Gastroesophageal sphincter (tissue), 4 donors: ENCODE measurements around the gene CYSRT1. TPM values are rescaled to one million over a fixed set of nuclear protein-coding genes. Genes with fewer than 3 reads are reported as not detected.

Source experiments
- ATAC-seq: fragments of 150-250 bp; one replicate; pipeline ENCODE4 v1.9.1; 2016; ENCODE audit warnings: mild to moderate bottlenecking, moderate library complexity
- H3K27ac ChIP-seq, 4 donors: fragments of 200-600 bp; sonication (generic) in 3 of 4; 1 replicate in 3 of 4; 2 replicates in 1 of 4; pipeline ENCODE4 v1.5.1; 2016 to 2019
- H3K27me3 ChIP-seq: fragments of 200-600 bp; sonication (generic); one replicate; pipeline ENCODE4 v1.5.1; 2019
- H3K36me3 ChIP-seq, 2 donors: fragments of 200-600 bp; sonication (generic); one replicate each; pipeline ENCODE4 v1.5.1; 2019; ENCODE audit warnings: control low read depth in 1 of 2
- H3K4me1 ChIP-seq, 3 donors: fragments of 200-600 bp; sonication (generic); 1 replicate in 2 of 3; 2 replicates in 1 of 3; pipeline ENCODE4 v1.5.1; 2016 to 2019; ENCODE audit warnings: control low read depth in 2 of 3
- H3K4me3 ChIP-seq, 2 donors: fragments of 200-600 bp; sonication (generic); one replicate each; pipeline ENCODE4 v1.5.1; 2019; ENCODE audit warnings: mild to moderate bottlenecking in 1 of 2, moderate library complexity in 1 of 2
- H3K9me3 ChIP-seq, 3 donors: fragments of 200-600 bp; sonication (generic); one replicate each; pipeline ENCODE4 v1.5.1; 2017 to 2019; ENCODE audit warnings: control low read depth in 2 of 3
- EP300 ChIP-seq: sonication (generic); formaldehyde crosslinking; IDR thresholded peaks from one replicate; pipeline ENCODE4 v1.6.1; 2017; ENCODE audit warnings: antibody characterized with exemption, mild to moderate bottlenecking
- POLR2A ChIP-seq, 2 donors: fragments of 450-650 bp; IDR thresholded peaks; one replicate each; pipeline ENCODE4 v1.6.1; 2017; ENCODE audit warnings: antibody characterized with exemption in 2 of 2, mild to moderate bottlenecking in 2 of 2, moderate library complexity in 1 of 2
- POLR2AphosphoS5 ChIP-seq: sonication (generic); formaldehyde crosslinking; IDR thresholded peaks from one replicate; pipeline ENCODE4 v1.6.1; 2017; ENCODE audit warnings: antibody characterized with exemption
- WGBS, 2 donors: methylation state at CpG; one replicate each; pipeline ENCODE4 v1.1.5; 2018; ENCODE audit warnings: low coverage in 1 of 2; 5-methylcytosine and 5-hydroxymethylcytosine counted together
- total RNA-seq, 4 donors: library from RNA; depleted of rRNA; stranded (reverse); fragments of >200 nt; gene quantifications; one replicate each; pipeline ENCODE4 v1.1.0, GENCODE V29; 2016
- TF ChIP-seq, protein P1 (sequence below), 4 experiments: fragments of 200-600 bp in 2 of 4; fragments of 450-650 bp in 2 of 4; sonication (generic) in 1 of 4; IDR thresholded peaks; one replicate each; pipeline ENCODE4 v1.5.1; 2017 to 2019; ENCODE audit warnings: antibody characterized with exemption in 4 of 4, mild to moderate bottlenecking in 2 of 4, moderate library complexity in 2 of 4

CYSRT1 gene
- total RNA-seq, 4 donors from 2014 or later: 1.1 to 5.8 TPM; not detected in 2

DNA sequence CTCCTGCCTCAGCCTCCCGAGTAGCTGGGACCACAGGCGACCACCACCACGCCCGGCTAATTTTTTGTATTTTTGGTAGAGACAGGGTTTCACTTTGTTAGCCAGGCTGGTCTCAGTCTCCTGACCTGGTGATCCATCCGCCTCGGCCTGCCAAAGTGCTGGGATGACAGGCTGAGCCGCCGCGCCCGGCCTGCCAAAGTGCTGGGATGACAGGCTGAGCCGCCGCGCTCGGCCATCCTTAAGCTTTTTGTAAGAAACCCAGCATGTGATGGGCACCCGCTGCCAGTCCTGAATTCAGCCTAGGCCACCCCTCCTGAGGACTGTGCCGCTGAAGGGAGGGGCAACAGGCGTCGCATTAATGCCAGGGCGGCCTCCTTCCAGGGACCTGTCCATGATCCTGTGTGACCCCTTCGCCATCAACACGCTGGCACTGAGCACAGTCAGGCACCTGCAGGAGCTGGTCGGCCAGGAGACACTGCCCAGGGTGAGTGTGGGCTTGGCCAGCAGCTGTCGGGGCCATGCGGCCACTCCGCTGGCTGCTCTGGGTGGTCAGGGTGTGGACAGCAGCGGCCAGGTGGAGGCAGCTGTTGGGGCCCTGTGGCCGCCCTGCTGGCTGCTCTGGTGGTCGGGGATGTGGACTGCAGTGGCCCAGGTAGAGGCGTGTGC, 40.7 kb downstream of the CYSRT1 start:
- Histone ChIP-seq H3K9me3 (no peaks in the 10 kb centered on the region), H3K4me3 (no peak overlapping the region), H3K27ac (no peak overlapping the region), H3K27me3 (no peaks in the 10 kb centered on the region), H3K36me3 (peaks cover 0 to 73% of the 10 kb centered on the region in 2 donors), H3K4me1 (peaks cover 0 to 35% (median 12%) of the 10 kb centered on the region in 3 donors)
- TF ChIP-seq POLR2AphosphoS5 (no peak), POLR2A (IDR thresholded peaks at IDR 0.05) (no peak)
- TF ChIP-seq, protein P1, sequence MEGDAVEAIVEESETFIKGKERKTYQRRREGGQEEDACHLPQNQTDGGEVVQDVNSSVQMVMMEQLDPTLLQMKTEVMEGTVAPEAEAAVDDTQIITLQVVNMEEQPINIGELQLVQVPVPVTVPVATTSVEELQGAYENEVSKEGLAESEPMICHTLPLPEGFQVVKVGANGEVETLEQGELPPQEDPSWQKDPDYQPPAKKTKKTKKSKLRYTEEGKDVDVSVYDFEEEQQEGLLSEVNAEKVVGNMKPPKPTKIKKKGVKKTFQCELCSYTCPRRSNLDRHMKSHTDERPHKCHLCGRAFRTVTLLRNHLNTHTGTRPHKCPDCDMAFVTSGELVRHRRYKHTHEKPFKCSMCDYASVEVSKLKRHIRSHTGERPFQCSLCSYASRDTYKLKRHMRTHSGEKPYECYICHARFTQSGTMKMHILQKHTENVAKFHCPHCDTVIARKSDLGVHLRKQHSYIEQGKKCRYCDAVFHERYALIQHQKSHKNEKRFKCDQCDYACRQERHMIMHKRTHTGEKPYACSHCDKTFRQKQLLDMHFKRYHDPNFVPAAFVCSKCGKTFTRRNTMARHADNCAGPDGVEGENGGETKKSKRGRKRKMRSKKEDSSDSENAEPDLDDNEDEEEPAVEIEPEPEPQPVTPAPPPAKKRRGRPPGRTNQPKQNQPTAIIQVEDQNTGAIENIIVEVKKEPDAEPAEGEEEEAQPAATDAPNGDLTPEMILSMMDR (IDR thresholded peaks at IDR 0.05): no peak
- no peak for ATAC-seq
- WGBS, 2 donors: no CpG with 5 or more reads among the region's 29 CpGs

DNA sequence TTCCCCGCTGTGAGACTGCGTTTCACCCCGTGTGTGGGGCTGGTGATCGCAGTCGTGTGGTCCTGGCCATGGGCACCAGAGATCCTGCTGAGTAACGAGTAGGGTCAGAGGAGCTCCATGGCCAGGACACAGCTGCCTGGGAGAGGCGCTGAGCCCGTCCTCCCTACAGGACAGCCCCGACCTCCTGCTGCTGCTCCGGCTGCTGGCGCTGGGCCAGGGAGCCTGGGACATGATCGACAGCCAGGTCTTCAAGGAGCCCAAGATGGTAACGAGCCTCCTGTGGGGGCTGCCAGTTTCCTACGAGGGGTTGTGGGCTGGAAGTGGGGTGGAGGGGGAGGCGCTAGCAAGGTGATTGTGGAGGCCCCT, 41.2 kb downstream of the CYSRT1 start:
- WGBS, 2 donors: 40% methylated on average over 1 of the region's 15 CpGs; no CpG with 5 or more reads in 1 of the 2 donors
- H3K27me3 ChIP-seq: no peaks in the 10 kb centered on the region
- no peak for TF ChIP-seq POLR2AphosphoS5
- TF ChIP-seq, protein P1 (IDR thresholded peaks at IDR 0.05): no peak
- no peak for TF ChIP-seq POLR2A (IDR thresholded peaks at IDR 0.05)
- TF ChIP-seq EP300: no peak
- H3K4me1 ChIP-seq: peaks cover 0 to 35% (median 12%) of the 10 kb centered on the region in 3 donors
- ATAC-seq: no peak
- H3K4me3 ChIP-seq: no peak overlapping the region
- no peaks in the 10 kb centered on the region for H3K9me3 ChIP-seq
- H3K36me3 ChIP-seq: peaks cover 0 to 76% of the 10 kb centered on the region in 2 donors
- H3K27ac ChIP-seq: no peak overlapping the region

DNA sequence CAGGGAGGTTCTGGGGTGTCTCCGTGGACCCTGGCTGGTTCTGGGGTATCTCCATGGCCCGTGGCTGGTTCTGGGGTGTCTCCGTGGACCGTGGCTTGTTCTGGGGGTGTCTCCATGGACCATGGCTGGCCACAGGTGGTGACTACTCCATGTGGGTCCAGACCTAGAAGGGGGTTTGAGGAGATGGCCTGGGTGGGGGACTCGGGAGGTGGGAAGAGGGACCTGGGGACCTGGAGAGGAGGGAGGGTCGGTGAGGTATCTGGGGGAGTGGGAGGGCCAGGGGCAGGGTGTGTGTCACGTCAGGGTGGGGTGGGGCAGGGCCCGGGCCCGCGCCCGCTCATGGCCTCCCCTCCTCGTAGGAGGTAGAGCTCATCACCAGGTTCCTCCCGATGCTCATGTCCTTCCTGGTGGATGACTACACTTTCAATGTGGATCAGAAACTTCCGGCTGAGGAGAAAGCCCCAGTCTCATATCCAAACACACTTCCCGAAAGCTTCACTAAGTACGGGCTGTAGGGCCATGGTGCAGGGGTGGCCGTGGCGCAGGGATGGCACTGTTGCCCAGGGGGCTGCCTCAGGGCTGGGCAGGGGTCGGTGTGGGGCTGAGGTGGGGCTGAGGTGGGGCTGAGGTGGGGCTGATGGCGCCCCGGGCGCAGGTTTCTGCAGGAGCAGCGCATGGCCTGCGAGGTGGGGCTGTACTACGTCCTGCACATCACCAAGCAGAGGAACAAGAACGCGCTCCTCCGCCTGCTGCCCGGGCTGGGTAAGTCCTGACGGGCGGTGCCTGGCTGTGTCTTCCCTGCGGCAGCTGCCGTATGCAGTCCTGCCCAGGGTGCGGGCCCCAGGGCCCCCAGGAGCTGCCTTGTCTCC, 41.8 kb downstream of the CYSRT1 start:
- TF ChIP-seq EP300: no peak
- TF ChIP-seq, protein P1 (IDR thresholded peaks at IDR 0.05): no peak
- TF ChIP-seq POLR2AphosphoS5: no peak
- TF ChIP-seq POLR2A (IDR thresholded peaks at IDR 0.05): no peak
- Histone ChIP-seq H3K36me3 (peaks cover 0 to 82% of the 10 kb centered on the region in 2 donors), H3K27me3 (no peaks in the 10 kb centered on the region), H3K27ac (no peak overlapping the region), H3K4me1 (peaks cover 0 to 33% (median 12%) of the 10 kb centered on the region in 3 donors), H3K9me3 (no peaks in the 10 kb centered on the region), H3K4me3 (no peak overlapping the region)
- 88% methylated on average over 6 of the region's 34 CpGs; no CpG with 5 or more reads in 1 of the 2 donors for WGBS, 2 donors
- ATAC-seq: no peak

DNA sequence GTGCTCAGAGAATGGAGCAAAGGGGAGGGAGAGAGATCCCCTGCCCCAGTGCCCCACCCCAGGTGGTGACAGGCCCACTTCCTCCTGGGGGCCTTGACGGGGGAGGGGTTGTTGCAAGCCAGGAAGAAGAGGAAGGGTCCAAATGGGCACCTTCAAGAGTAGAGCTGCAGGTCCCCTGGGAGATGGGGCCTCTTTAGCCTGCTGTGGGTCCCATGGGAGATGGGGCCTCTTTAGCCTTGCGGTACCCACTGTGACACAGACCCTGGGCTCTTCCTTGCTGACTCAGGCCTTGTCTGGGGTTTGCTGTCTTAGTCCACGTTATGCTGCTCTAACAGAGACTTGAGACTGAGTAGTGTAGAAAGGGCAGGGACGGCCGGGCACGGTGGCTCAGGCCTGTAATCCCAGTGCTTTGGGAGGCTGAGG, 43.0 kb downstream of the CYSRT1 start:
- no peaks in the 10 kb centered on the region for H3K27me3 ChIP-seq
- peak overlapping the region in 2 of 4 donors; percentile 37 to 49 for H3K27ac ChIP-seq
- peaks cover 0 to 25% (median 12%) of the 10 kb centered on the region in 3 donors for H3K4me1 ChIP-seq
- no peak for ATAC-seq
- no peaks in the 10 kb centered on the region for H3K9me3 ChIP-seq
- WGBS, 2 donors: 61 to 89% methylated on average over 3 to 5 of the region's 6 CpGs
- H3K36me3 ChIP-seq: peaks cover 0 to 91% of the 10 kb centered on the region in 2 donors
- TF ChIP-seq POLR2A (IDR thresholded peaks at IDR 0.05): no peak
- TF ChIP-seq, protein P1 (IDR thresholded peaks at IDR 0.05): no peak
- no peak for TF ChIP-seq POLR2AphosphoS5
- no peak for TF ChIP-seq EP300
- no peak overlapping the region for H3K4me3 ChIP-seq
